Ovary (tissue), 9 donors: Measurements from ENCODE around the gene PROKR1. TPM values are rescaled to one million over a fixed set of nuclear protein-coding genes. Genes with fewer than 3 reads are reported as not detected.

Source experiments
- DNase-seq, 5 donors: peaks; one replicate each; pipeline ENCODE4 v3.0.0-alpha.2; 2019 to 2020
- H3K27ac ChIP-seq, 2 donors: fragments of 200-600 bp; one replicate each; pipeline versions ENCODE4 v1.5.1 to v1.8.0; 2019 to 2022
- H3K27me3 ChIP-seq: fragments of 200-600 bp; one replicate; pipeline ENCODE4 v1.8.0; 2022
- H3K36me3 ChIP-seq: fragments of 200-600 bp; sonication (generic); one replicate; pipeline ENCODE4 v1.5.1; 2019
- H3K4me1 ChIP-seq: one replicate; pipeline ENCODE4 v1.8.1; 2013; ENCODE audit warnings: mild to moderate bottlenecking, moderate library complexity; ENCODE audit not compliant: insufficient read depth
- H3K4me3 ChIP-seq: fragments of 200-600 bp; sonication (generic); one replicate; pipeline ENCODE4 v1.5.1; 2017
- H3K9me3 ChIP-seq, 2 donors: fragments of 200-600 bp in 1 of 2; sonication (generic) in 1 of 2; one replicate each; pipeline versions ENCODE4 v1.5.1 to v1.8.1; 2013 to 2019; ENCODE audit warnings: mild to moderate bottlenecking in 1 of 2, moderate library complexity in 1 of 2
- EP300 ChIP-seq: sonication (generic); formaldehyde crosslinking; IDR thresholded peaks from one replicate; pipeline ENCODE4 v1.6.1; 2017; ENCODE audit warnings: antibody characterized with exemption
- POLR2A ChIP-seq: fragments of 450-650 bp; IDR thresholded peaks from one replicate; pipeline ENCODE4 v1.6.1; 2017; ENCODE audit warnings: antibody characterized with exemption, mild to moderate bottlenecking, moderate library complexity
- WGBS, 3 donors: extraction: QIAGEN DNeasy Blood & Tissue Kit in 1 of 3; methylation state at CpG; one replicate each; pipeline versions ENCODE4 v1.1.5 to v1.1.7; 2013 to 2017; 5-methylcytosine and 5-hydroxymethylcytosine counted together
- intact Hi-C, 4 donors: fragments of 100-400 bp; cut with DNase I; formaldehyde crosslinking; loops; one replicate each; pipeline versions ENCODE4 v1.11.0 to v1.15.1; 2022 to 2023
- polyA plus RNA-seq, 2 donors: library from polyadenylated mRNA; stranded (reverse); fragments of 200-250 nt in 1 of 2; fragments of 350-450 nt in 1 of 2; fragmentation: Illumina TruSeq in 1 of 2; extraction: RNeasy Lipid Tissue Mini Kit (QIAGEN cat#74804) in 1 of 2; gene quantifications; one replicate each; pipeline ENCODE4 v1.2.3, GENCODE V29; 2013 to 2014
- total RNA-seq, 7 donors: library from RNA; depleted of rRNA in 2 of 7; stranded (reverse); fragments of >200 nt in 2 of 7; fragmentation: NEBNext Ultra II Directional in 3 of 7; extraction: Animal tissue kit (Norgen Biotek cat#: 25700) in 3 of 7; gene quantifications; one replicate each; pipeline versions ENCODE4 v1.1.0 to v1.2.4, GENCODE V29; 2016 to 2023
- TF ChIP-seq, protein P1 (sequence below), 3 donors: fragments of 450-650 bp in 2 of 3; fragments of 200-600 bp in 1 of 3; IDR thresholded peaks; one replicate each; pipeline versions ENCODE4 v1.5.1 to v1.8.0; 2016 to 2022; ENCODE audit warnings: antibody characterized with exemption in 3 of 3, mild to moderate bottlenecking in 1 of 3
- donor health status: DM: no; HTN: no; CAD: no; lungs with moderate emphysema.
- donor health status: DM: no; HTN: no; CAD: no.
- donor health status: Bipolar disorder and iron deficiency.
- donor health status: DM: yes; HTN: yes; CAD: no.
- donor health status: DM: no; HTN: no; CAD: no.
- donor health status: DM: yes; HTN: yes; CAD: no.

PROKR1 gene
- total and polyA plus RNA-seq, 9 donors = 0.02 to 0.03 TPM; not detected in 7

- Histone ChIP-seq H3K36me3 (no peaks in the 10 kb centered on the region), H3K9me3 (no peaks in the 10 kb centered on the region), H3K4me1 (no peaks in the 10 kb centered on the region), H3K4me3 (no peak overlapping the region), H3K27ac (no peak overlapping the region), H3K27me3 (no peaks in the 10 kb centered on the region)
- TF ChIP-seq, protein P1, sequence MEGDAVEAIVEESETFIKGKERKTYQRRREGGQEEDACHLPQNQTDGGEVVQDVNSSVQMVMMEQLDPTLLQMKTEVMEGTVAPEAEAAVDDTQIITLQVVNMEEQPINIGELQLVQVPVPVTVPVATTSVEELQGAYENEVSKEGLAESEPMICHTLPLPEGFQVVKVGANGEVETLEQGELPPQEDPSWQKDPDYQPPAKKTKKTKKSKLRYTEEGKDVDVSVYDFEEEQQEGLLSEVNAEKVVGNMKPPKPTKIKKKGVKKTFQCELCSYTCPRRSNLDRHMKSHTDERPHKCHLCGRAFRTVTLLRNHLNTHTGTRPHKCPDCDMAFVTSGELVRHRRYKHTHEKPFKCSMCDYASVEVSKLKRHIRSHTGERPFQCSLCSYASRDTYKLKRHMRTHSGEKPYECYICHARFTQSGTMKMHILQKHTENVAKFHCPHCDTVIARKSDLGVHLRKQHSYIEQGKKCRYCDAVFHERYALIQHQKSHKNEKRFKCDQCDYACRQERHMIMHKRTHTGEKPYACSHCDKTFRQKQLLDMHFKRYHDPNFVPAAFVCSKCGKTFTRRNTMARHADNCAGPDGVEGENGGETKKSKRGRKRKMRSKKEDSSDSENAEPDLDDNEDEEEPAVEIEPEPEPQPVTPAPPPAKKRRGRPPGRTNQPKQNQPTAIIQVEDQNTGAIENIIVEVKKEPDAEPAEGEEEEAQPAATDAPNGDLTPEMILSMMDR (IDR thresholded peaks at IDR 0.05) = no peak
- TF ChIP-seq POLR2A (no peak), EP300 (no peak)
- intact Hi-C loops = no loop called here
- 89 to 100% (median 98%) methylated on average over 1 of the region's 1 CpG for WGBS, 3 donors
- DNase-seq = no peak
These were observed 40.3 kb upstream of the PROKR1 start for GRCh38 chr2:68603059-68603458.

GRCh38 chr2:68604077-68604476, 39.3 kb upstream of the PROKR1 start:
- Histone ChIP-seq H3K4me3 (no peak overlapping the region), H3K4me1 (no peaks in the 10 kb centered on the region), H3K27me3 (no peaks in the 10 kb centered on the region), H3K27ac (no peak overlapping the region), H3K36me3 (no peaks in the 10 kb centered on the region), H3K9me3 (no peaks in the 10 kb centered on the region)
- WGBS, 3 donors = 90 to 93% (median 93%) methylated on average over 3 of the region's 3 CpGs
- TF ChIP-seq EP300 (no peak), POLR2A (no peak)
- TF ChIP-seq, protein P1 (IDR thresholded peaks at IDR 0.05) = no peak
- intact Hi-C loops = no loop called here
- DNase-seq = no peak

DNA sequence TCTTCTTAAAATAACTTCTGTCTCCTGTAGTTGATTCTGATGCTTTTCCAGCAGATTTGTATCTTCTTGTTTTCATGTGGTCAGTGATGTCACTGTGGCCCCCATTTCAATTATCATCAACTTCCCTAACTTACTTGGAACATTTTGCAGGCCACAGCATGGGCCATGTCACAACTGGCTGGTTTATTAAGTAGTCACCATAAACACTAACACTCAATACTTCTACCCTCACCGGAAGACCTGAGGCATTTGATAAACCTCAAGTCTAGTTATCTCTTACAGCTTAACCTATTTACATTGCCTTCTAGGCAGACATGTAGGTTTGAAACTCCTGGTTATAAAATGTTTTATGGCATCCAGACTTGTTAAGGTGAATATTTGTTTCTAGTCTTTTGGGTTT, 37.4 kb upstream of the PROKR1 start:
- no peaks in the 10 kb centered on the region for H3K9me3 ChIP-seq
- no peaks in the 10 kb centered on the region for H3K27me3 ChIP-seq
- H3K27ac ChIP-seq = no peak overlapping the region
- H3K4me3 ChIP-seq = no peak overlapping the region
- no peak for TF ChIP-seq EP300
- no peak for TF ChIP-seq POLR2A
- TF ChIP-seq, protein P1 (IDR thresholded peaks at IDR 0.05) = no peak
- H3K4me1 ChIP-seq = no peaks in the 10 kb centered on the region
- intact Hi-C loops = no loop called here
- no peaks in the 10 kb centered on the region for H3K36me3 ChIP-seq
- WGBS, 3 donors = 90 to 94% (median 90%) methylated on average over 1 of the region's 1 CpG
- no peak for DNase-seq

DNA sequence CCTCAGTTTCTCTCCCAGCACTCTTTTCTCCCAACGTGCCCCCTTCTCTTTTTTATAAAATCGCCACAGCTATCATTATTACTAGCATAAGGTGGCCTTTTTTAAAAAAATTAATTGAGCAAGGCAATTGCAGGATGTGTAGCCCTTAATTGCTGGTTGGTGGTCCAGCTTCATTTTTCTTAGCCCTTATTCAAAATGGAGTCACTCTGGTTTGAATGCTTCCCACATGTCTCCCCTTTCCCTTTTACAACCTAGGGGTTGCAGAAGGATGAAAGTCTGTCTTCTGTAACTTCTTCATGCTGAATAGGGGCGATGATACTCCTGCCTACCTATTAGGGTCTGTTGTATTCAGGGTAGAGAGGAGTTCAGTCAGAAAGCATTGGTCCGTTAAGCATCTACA, 36.6 kb upstream of the PROKR1 start:
- DNase-seq = no peak
- 91% methylated on average over 4 of the region's 4 CpGs for WGBS, 3 donors
- Histone ChIP-seq H3K9me3 (no peaks in the 10 kb centered on the region), H3K4me1 (no peaks in the 10 kb centered on the region), H3K27me3 (no peaks in the 10 kb centered on the region), H3K27ac (no peak overlapping the region), H3K36me3 (no peaks in the 10 kb centered on the region), H3K4me3 (no peak overlapping the region)
- intact Hi-C loops = no loop called here
- TF ChIP-seq POLR2A = no peak
- TF ChIP-seq EP300 = no peak
- TF ChIP-seq, protein P1 (IDR thresholded peaks at IDR 0.05) = no peak

- no peaks in the 10 kb centered on the region for H3K27me3 ChIP-seq
- TF ChIP-seq, protein P1 (IDR thresholded peaks at IDR 0.05) = no peak
- TF ChIP-seq EP300 = no peak
- intact Hi-C loops = no loop called here
- DNase-seq = no peak
- H3K4me1 ChIP-seq = no peaks in the 10 kb centered on the region
- H3K27ac ChIP-seq = no peak overlapping the region
- no peaks in the 10 kb centered on the region for H3K9me3 ChIP-seq
- no peak overlapping the region for H3K4me3 ChIP-seq
- no peaks in the 10 kb centered on the region for H3K36me3 ChIP-seq
These were observed 35.5 kb upstream of the PROKR1 start for GRCh38 chr2:68607837-68608236.
